Activated effector memory CD4-positive, alpha-beta T cell treated with anti-CD3 and anti-CD28 coated beads, Interleukin-2, amount 50 U/mL, for 16 hours (primary cell): ENCODE measurements around the gene GSS.

ENCODE experiments used
- DNase-seq: peaks from one replicate; pipeline ENCODE4 v3.0.0-alpha.2; 2020

GSS gene

GRCh38 chr20:34955231-34956040 is at the start of gene GSS, which contains the start of gene MYH7B:
TSS of gene GSS (minus strand) at chr20:34955806. CDS start at chr20:34951852, 3,954 bp downstream.
TSS of gene MYH7B (plus strand) at chr20:34955868. CDS start at chr20:34978006, 22,138 bp downstream.
- DNase-seq = peak; percentile 99

DNA sequence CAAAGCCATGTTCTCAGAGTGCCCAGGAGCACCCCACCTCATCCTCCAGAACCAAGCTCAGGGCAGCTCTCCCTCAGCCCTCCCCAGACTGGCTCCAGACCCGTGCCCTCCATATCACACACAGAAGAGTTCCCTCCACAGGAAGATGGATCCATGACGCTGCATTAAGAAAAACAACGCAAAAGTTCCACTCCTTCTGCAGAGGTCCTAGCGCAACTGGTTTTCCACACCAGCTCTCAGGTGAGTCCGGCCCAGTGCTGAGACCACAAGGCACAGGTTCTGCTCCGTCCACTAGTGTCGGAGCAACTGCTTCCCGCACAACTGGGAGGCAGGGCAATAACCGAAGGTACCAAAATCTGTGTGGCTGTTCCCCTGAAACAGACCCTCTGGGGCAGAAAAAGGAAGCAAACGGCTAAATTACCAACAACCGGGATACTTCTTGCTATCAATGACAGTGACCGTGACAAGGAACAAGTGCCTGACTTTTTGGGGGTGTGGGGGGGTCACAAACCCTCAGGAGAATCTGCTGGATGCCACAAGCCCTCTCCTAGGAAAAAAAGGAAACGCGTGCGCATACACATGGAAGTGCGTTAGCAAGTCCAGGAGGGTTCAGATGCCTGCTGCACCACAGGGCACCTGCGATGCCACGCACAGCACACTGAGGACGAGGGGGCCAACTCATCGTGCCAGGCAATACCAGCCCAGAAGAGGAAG is 49.3 kb upstream of the GSS start:
- peak; percentile 25 for DNase-seq

GRCh38 chr20:35004051-35004725 is 48.6 kb upstream of the GSS start:
- DNase-seq = peak; percentile 45

GRCh38 chr20:35003211-35004031 is 47.8 kb upstream of the GSS start:
- DNase-seq = no peak

DNA sequence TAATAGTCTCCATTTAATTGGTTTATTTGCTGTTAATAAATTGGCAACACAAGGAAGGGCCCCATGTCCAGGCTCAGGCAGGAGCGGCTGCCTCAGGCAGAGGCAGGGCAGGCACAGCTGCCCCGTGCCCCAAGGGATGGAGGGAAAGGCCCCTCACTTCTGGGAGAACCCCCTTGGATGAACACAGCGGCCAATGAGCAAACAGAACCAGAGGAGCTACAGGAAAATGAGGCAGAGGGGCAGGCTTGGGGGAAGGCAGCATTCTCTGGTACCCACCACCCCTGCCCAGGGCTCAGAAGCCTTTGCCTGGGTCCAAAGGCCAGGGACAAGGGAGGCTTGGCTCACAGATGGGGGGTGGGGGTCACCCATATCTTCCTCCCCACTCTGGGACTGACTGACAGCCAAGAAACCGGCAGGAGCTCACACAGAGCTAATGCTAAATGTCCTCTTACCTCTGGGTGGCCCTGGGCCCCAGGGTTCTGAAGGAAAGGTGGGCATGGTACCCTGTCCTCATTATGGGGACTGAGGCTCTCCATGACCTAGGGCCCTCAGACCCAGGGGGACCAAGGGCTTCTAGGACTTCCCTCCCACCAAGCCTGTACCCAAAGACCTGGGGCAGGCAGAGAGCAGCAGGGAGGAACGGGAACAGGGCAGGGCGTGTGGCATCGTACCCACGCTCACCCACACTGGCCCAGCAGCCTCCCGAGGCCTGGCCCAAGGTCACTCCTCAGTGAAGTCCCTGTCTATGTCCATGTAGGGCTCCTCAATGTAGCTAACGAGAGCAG is 47.0 kb upstream of the GSS start:
- DNase-seq = no peak

GRCh38 chr20:35001596-35002362 is 46.2 kb upstream of the GSS start:
- DNase-seq = no peak

DNA sequence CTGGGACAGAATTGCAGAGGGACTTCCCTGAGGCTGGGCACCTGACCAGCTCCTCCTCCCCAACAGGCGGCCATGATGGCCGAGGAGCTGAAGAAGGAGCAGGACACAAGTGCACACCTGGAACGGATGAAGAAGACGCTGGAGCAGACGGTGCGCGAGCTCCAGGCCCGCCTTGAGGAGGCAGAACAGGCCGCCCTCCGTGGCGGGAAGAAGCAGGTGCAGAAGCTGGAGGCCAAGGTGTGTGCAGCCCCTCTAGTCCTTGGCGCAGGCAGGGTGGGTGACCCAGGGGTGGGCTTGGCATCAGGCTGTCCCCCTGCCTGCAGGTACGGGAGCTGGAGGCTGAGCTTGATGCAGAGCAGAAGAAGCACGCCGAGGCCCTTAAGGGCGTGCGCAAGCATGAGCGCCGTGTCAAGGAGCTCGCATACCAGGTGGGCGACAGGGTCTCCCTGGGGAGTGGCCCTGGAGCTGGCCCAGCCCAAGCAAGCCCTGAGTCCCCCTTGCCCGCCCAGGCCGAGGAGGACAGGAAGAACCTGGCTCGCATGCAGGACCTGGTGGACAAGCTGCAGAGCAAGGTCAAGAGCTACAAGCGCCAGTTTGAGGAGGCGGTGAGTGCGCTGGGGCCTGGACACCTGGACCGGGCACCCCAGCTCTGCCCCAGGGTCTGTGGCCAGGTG is 45.5 kb upstream of the GSS start:
- no peak for DNase-seq

DNA sequence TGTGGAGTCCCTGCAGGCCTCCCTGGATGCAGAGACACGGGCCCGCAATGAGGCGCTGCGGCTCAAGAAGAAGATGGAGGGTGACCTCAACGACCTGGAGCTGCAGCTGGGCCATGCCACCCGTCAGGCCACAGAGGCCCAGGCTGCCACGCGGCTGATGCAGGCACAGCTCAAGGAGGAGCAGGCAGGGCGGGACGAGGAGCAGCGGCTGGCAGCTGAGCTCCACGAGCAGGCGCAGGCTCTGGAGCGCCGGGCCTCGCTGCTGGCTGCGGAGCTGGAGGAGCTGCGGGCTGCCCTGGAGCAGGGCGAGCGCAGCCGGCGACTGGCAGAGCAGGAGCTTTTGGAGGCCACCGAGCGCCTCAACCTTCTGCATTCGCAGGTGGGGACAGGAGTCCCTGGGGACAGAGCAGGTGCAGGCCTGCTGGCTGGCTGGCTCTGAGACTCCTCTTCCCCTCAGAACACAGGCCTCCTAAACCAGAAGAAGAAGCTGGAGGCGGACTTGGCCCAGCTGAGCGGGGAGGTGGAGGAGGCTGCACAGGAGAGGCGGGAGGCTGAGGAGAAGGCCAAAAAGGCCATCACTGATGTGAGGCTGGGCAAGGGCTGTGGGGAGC is 44.8 kb upstream of the GSS start:
- DNase-seq = no peak

DNA sequence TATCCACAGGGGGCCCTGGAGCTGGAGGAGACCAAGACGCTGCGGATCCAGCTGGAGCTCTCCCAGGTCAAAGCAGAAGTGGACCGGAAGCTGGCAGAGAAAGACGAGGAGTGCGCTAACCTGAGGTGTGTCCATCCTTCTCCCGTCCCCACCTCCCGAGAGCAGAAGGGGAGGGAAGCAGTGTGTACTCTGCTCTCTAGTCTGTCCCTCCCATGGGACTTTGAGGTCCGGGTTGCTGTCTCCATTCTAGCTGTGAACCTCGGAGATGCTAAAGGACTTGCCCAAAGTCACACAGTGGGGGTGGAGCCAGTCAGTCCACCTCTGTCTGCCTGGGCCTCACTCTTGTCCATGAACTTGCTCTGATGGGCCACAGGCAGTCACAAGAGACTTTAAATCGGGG is 44.2 kb upstream of the GSS start:
- DNase-seq = no peak

DNA sequence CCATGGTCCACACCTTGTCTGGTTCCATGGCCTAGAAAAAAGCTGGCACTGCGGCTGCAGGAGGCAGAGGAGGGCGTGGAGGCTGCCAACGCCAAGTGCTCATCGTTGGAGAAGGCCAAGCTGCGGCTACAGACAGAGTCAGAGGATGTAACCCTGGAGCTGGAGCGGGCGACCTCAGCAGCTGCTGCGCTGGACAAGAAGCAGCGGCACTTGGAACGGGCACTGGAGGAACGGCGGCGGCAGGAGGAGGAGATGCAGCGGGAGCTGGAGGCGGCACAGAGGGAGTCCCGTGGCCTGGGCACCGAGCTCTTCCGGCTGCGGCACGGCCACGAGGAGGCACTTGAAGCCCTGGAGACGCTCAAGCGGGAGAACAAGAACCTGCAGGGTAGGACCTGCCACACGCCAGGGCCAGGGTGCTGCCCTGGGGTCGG is 43.4 kb upstream of the GSS start:
- DNase-seq = no peak

- no peak for DNase-seq
Observed at GRCh38 chr20:34998331-34998950, 42.8 kb upstream of the GSS start.

DNA sequence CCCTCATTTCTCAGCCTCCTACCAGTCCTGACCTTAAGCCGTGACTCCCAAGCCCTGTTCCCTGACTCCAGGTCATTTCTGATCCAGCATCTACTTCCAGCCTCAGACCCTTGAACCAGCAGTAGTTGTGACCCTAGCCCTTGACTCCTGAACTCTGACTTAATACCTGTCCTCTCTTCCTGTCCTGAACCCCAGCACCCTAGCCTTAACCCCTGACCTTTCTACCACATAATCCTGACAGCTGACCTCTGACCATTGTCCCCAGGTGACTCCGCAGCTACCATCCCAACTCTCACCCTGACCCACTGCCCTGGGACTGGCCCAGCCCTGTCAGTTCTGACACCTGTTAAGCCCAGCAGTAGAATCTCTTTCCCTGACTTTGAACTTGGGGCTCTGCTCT is 42.2 kb upstream of the GSS start:
- DNase-seq = no peak

- no peak for DNase-seq
Observed at GRCh38 chr20:34997131-34997561, 41.5 kb upstream of the GSS start.

GRCh38 chr20:34996243-34997028 is 40.8 kb upstream of the GSS start:
- no peak for DNase-seq

DNA sequence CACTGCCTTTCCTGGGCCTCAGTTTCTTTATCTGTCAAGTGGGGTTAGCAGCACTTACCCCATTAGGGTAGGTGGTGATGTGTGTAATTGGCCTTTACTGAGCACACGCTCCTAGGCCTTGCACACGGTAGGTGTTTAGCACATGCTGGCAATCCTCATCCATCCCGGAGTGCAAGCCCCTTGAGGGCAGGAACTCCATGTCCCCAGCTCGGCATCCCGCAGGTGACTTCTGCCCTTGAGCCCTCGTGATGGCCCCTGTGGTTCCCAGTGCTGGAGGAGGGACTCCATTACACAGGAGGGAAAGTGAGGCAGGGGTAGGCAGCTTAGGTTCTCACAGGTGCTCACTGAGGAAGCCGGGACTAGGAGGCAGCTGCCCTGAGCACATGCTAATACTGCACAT is 40.1 kb upstream of the GSS start:
- no peak for DNase-seq

DNA sequence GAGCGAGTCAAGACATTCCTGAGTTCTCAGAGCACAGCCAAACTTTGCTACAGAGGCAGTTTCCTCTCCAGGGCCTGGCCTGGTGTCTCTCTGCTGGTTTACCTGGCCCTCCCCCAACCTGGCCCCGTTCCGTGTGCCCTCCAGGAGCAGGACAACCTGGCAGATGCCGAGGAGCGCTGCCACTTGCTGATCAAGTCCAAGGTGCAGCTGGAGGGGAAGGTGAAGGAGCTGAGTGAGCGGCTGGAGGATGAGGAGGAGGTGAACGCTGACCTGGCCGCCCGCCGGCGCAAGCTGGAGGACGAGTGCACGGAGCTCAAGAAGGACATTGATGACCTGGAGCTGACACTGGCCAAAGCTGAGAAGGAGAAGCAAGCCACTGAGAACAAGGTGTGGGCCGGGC is 39.6 kb upstream of the GSS start:
- DNase-seq = no peak

DNA sequence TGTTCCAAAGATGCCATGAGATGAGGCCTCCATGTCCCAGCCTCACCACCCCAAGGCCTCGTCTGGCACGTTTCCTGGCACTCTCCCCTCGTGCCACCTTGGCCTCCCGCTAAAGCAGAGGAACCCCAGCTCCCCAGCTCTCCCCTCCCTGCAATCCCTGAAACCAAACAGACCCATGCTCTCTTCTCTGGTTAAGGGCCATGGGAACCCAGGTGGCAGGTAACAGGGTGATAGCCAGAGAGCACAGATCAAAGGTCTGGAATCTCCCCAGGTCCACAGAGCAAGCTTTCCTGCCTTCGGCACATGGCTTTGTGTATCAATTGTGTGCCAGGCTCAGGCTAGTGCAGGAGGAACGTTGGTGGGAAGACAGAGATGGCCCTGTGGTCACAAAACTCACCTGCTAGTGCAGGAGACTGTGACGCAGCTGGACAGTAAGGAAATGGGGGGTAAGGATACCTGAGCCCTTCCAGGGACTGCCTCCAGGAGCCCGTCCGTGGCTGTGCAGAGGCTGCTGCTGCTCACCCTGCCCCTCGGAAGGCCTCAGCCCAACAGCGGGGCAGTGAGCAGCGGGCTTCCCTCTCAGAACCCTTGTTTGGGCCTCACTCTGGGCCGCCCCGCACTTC is 39.0 kb upstream of the GSS start:
- DNase-seq = no peak

DNA sequence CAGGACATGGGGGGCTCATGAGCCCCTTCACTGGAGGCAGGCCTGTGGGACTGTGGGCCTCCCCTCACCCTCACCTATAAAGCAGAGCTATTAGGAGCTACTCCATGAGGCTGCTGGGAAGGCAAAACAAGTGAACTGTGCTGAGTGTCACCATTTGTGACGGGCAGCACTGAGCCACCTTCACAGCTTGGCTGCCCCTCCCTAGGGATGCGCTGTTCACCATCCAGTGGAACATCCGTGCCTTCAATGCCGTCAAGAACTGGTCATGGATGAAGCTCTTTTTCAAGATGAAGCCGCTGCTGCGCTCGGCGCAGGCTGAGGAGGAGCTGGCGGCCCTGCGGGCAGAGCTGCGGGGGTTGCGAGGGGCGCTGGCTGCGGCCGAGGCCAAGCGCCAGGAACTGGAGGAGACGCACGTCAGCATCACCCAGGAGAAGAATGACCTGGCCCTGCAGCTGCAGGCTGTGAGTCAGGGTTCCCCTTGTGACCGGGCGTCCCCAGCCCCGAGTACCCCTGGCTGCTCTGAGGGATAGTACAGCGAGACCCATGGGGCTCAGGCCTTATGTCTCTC is 38.4 kb upstream of the GSS start:
- no peak for DNase-seq
